Heart right ventricle (tissue), 16 donors: Measurements from ENCODE around the gene METTL1. TPM values are rescaled to one million over a fixed set of nuclear protein-coding genes. Genes with fewer than 3 reads are reported as not detected.
A peak's percentile ranks its signal among the peaks of the same experiment; 100 is the strongest.

Source experiments
- ATAC-seq, 8 donors: fragments of 200-7000 bp; cut with Tn5 transposase; one replicate each; pipeline ENCODE4 v1.9.1; 2020; ENCODE audit warnings: mild to moderate bottlenecking in 8 of 8, moderate library complexity in 8 of 8, moderate number of reproducible peaks in 1 of 8
- DNase-seq, 2 donors: peaks; one replicate each; pipeline ENCODE4 v3.0.0-alpha.2; 2020
- H3K27ac ChIP-seq, 10 donors: fragments of 200-600 bp; sonication (generic) in 2 of 10; one replicate each; pipeline versions ENCODE4 v1.5.0 to v1.8.0; 2020 to 2022; ENCODE audit warnings: mild to moderate bottlenecking in 3 of 10
- H3K27me3 ChIP-seq, 7 donors: fragments of 200-600 bp; one replicate each; pipeline ENCODE4 v1.8.0; 2021 to 2022; ENCODE audit warnings: mild to moderate bottlenecking in 2 of 7
- H3K36me3 ChIP-seq, 9 donors: fragments of 200-600 bp; sonication (generic) in 1 of 9; one replicate each; pipeline versions ENCODE4 v1.5.0 to v1.8.0; 2020 to 2022; ENCODE audit warnings: mild to moderate bottlenecking in 2 of 9
- H3K4me1 ChIP-seq, 9 donors: fragments of 200-600 bp; sonication (generic) in 1 of 9; one replicate each; pipeline versions ENCODE4 v1.5.0 to v1.8.0; 2020 to 2022; ENCODE audit warnings: mild to moderate bottlenecking in 4 of 9
- H3K4me3 ChIP-seq, 10 donors: fragments of 200-600 bp; sonication (generic) in 2 of 10; one replicate each; pipeline versions ENCODE4 v1.5.0 to v1.8.0; 2020 to 2022; ENCODE audit warnings: mild to moderate bottlenecking in 7 of 10, moderate library complexity in 2 of 10
- H3K9me3 ChIP-seq, 11 donors: fragments of 200-600 bp in 10 of 11; sonication (generic) in 2 of 11; one replicate each; pipeline versions ENCODE4 v1.5.0 to v1.8.0; 2013 to 2022; ENCODE audit warnings: mild to moderate bottlenecking in 2 of 11, control low read depth in 1 of 11, moderate library complexity in 1 of 11
- CTCF ChIP-seq, 9 donors: fragments of 200-600 bp; sonication (generic) in 2 of 9; IDR thresholded peaks; one replicate each; pipeline versions ENCODE4 v1.5.0 to v1.8.0; 2021 to 2022; ENCODE audit warnings: antibody characterized with exemption in 9 of 9, mild to moderate bottlenecking in 5 of 9, moderate library complexity in 1 of 9
- WGBS, 2 donors: extraction: QIAGEN DNeasy Blood & Tissue Kit; methylation state at CpG; one replicate each; pipeline ENCODE4 v1.1.7; 2013; ENCODE audit warnings: inconsistent platforms in 1 of 2; 5-methylcytosine and 5-hydroxymethylcytosine counted together
- intact Hi-C, 10 donors: fragments of 100-400 bp; cut with DNase I; formaldehyde crosslinking; loops; one replicate each; pipeline versions ENCODE4 v1.11.1 to v1.14.2; 2022
- polyA plus RNA-seq, 2 donors: library from polyadenylated mRNA; stranded (reverse); fragments of 200-250 nt; gene quantifications; one replicate each; pipeline ENCODE4 v1.2.3, GENCODE V29; 2013
- total RNA-seq, 10 donors: library from RNA; stranded (reverse); fragmentation: NEBNext Ultra II Directional in 3 of 10; extraction: Animal tissue kit (Norgen Biotek cat#: 25700) in 3 of 10; gene quantifications; one replicate each; pipeline versions ENCODE4 v1.2.1 to v1.2.4, GENCODE V29; 2021 to 2023
- donor health status: Arrhythmogenic right ventricular cardiomyopathy.
- donor health status: ischemic (EF 13 %, LVEDD 7.1; RV severe dilation, severe dysfunction).
- donor health status: healthy with polysubstance abuse.
- donor health status: DM: no; HTN: yes; CAD: no.
- donor health status: DM: no; HTN: no; CAD: no.
- donor health status: ischemic (EF 25% LVEDD 6.9; RV normal size, moderate dysfunction).
- donor health status: ischemic (EF 25% LVEDD 5.7; RV mildly dilated, moderate dysfunction).
- donor health status: healthy.
- donor health status: DM: yes; HTN: yes; CAD: no.
- donor health status: Ischemic cardiomyopathy.
- donor health status: ischemic (EF 35%, LVEDD 5.7; RV mildly dilated, moderate dysfunction).
- donor health status: nonischemic (EF 11% LVEDD 7.7; RV severe dilation, severe dysfunction).
- donor health status: DM: yes; HTN: yes; CAD: no.
- donor health status: PGD.
- donor health status: ischemic (EF 29% LVEDD 5.4; RV normal size, mild dysfunction).
- donor health status: nonischemic (EF 23%, LVEDD 6.1; RV moderate dilation, normal function).

The METTL1 gene
- total and polyA plus RNA-seq, 12 donors = 5.6 to 29.4 (median 8.3) TPM

GRCh38 chr12:57745485-57745881 lies 26.4 kb downstream of the METTL1 start:
- WGBS, 2 donors = 35 to 41% methylated on average over 8 of the region's 8 CpGs
- Histone ChIP-seq H3K4me3 (peak overlapping the region; percentile 58 to 98 (median 88)), H3K4me1 (peaks cover 0 to 39% (median 15%) of the 10 kb centered on the region in 9 donors), H3K27ac (peak overlapping the region; percentile 91 to 99 (median 96)), H3K36me3 (peaks cover 0 to 45% (median 32%) of the 10 kb centered on the region in 9 donors), H3K9me3 (no peaks in the 10 kb centered on the region), H3K27me3 (peaks cover 0 to 7% (median 0%) of the 10 kb centered on the region in 7 donors)
- no peak for TF ChIP-seq CTCF (IDR thresholded peaks at IDR 0.05)
- ATAC-seq (peak in 7 of 8 donors; percentile 2 to 36 (median 17)), DNase-seq (no peak)
- intact Hi-C loops = no loop called here

GRCh38 chr12:57744777-57745484 lies 27.0 kb downstream of the METTL1 start, which contains the start of gene TSPAN31:
TSS of gene TSPAN31 (plus strand) at chr12:57745039. CDS start at chr12:57745155, 116 bp downstream.
- Histone ChIP-seq H3K27me3 (peaks cover 0 to 13% (median 3%) of the 10 kb centered on the region in 7 donors), H3K36me3 (peaks cover 0 to 40% (median 28%) of the 10 kb centered on the region in 9 donors), H3K27ac (peak within 1 kb of the TSS; percentile 91 to 99 (median 96)), H3K4me1 (peaks cover 0 to 42% (median 13%) of the 10 kb centered on the region in 9 donors), H3K4me3 (peak within 1 kb of the TSS; percentile 58 to 98 (median 88)), H3K9me3 (no peaks in the 10 kb centered on the region)
- WGBS, 2 donors = 1% methylated on average over 29 of the region's 29 CpGs
- TF ChIP-seq CTCF (IDR thresholded peaks at IDR 0.05) = no peak
- ATAC-seq (peak; percentile 93 to 98 (median 96)), DNase-seq (peak; percentile 95 to 99)
- intact Hi-C loops = no loop called here

GRCh38 chr12:57744194-57744776 lies 27.6 kb downstream of the METTL1 start:
- peak overlapping the region; percentile 58 to 98 (median 88) for H3K4me3 ChIP-seq
- 10 to 13% methylated on average over 21 of the region's 21 CpGs for WGBS, 2 donors
- no peaks in the 10 kb centered on the region for H3K9me3 ChIP-seq
- H3K27ac ChIP-seq = peak overlapping the region; percentile 91 to 99 (median 96)
- H3K27me3 ChIP-seq = peaks cover 0 to 19% (median 9%) of the 10 kb centered on the region in 7 donors
- peaks cover 0 to 48% (median 15%) of the 10 kb centered on the region in 9 donors for H3K4me1 ChIP-seq
- ATAC-seq (peak; percentile 26 to 74 (median 67)), DNase-seq (peak; percentile 64 to 76)
- no peak for TF ChIP-seq CTCF (IDR thresholded peaks at IDR 0.05)
- intact Hi-C loops = no loop called here
- peaks cover 0 to 33% (median 24%) of the 10 kb centered on the region in 9 donors for H3K36me3 ChIP-seq

- DNase-seq (no peak), ATAC-seq (no peak)
- peak overlapping the region in 3 of 10 donors; percentile 58 to 90 (median 88) for H3K4me3 ChIP-seq
- H3K27ac ChIP-seq = peak overlapping the region in 5 of 10 donors; percentile 91 to 99 (median 96)
- H3K36me3 ChIP-seq = peaks cover 0 to 28% (median 19%) of the 10 kb centered on the region in 9 donors
- peaks cover 0 to 53% (median 18%) of the 10 kb centered on the region in 9 donors for H3K4me1 ChIP-seq
- no peak for TF ChIP-seq CTCF (IDR thresholded peaks at IDR 0.05)
- WGBS, 2 donors = 89 to 93% methylated on average over 2 of the region's 2 CpGs
- peaks cover 0 to 25% (median 15%) of the 10 kb centered on the region in 7 donors for H3K27me3 ChIP-seq
- intact Hi-C loops = no loop called here
- H3K9me3 ChIP-seq = no peaks in the 10 kb centered on the region
Observed at GRCh38 chr12:57743769-57744168, 28.1 kb downstream of the METTL1 start.
